HL-60 (cell line): ENCODE data around the gene EIF2AK3.

Experiments
- DNase-seq, 2 experiments: peaks; one replicate each; pipeline ENCODE4 v3.0.0-alpha.2; 2010 to 2020; ENCODE audit warnings: low read depth in 1 of 2, low spot score in 1 of 2
- H3K27ac ChIP-seq: fragments of 250-450 bp; sonication (Bioruptor Pico); replicated peaks from 2 replicates; pipeline ENCODE4 v1.5.1; 2020; ENCODE audit warnings: mild to moderate bottlenecking, moderate library complexity
- H3K27me3 ChIP-seq: fragments of 250-450 bp; sonication (Bioruptor Pico); 2 replicates; pipeline ENCODE4 v1.5.1; 2021; ENCODE audit warnings: mild to moderate bottlenecking, moderate library complexity; ENCODE audit not compliant: insufficient read depth, poor library complexity, severe bottlenecking
- H3K4me3 ChIP-seq: replicated peaks from 2 replicates; pipeline ENCODE4 v1.5.1; 2011; ENCODE audit warnings: mild to moderate bottlenecking, control low read depth, low read length; ENCODE audit not compliant: insufficient read depth
- CTCF ChIP-seq: IDR thresholded peaks from one replicate; pipeline ENCODE4 v1.5.1; 2011; ENCODE audit warnings: low read length, control low read depth, inconsistent platforms; ENCODE audit not compliant: insufficient read depth
- GABPA ChIP-seq: IDR thresholded peaks from 2 replicates; pipeline ENCODE4 v1.6.1; 2012; ENCODE audit warnings: low read depth
- POLR2AphosphoS5 ChIP-seq: IDR thresholded peaks from 2 replicates; pipeline ENCODE4 v1.6.1; 2012; ENCODE audit warnings: low read depth
- REST ChIP-seq: IDR thresholded peaks from 2 replicates; pipeline ENCODE4 v1.6.1; 2012; ENCODE audit warnings: low read depth; ENCODE audit not compliant: insufficient replicate concordance
- SPI1 ChIP-seq: IDR thresholded peaks from 2 replicates; pipeline ENCODE4 v1.6.1; 2012; ENCODE audit warnings: low read depth, mild to moderate bottlenecking, borderline replicate concordance

Gene EIF2AK3

GRCh38 chr2:88580088-88580487, 47.2 kb downstream of the EIF2AK3 start:
- no peak for DNase-seq
- H3K27ac ChIP-seq = no peak overlapping the region
- TF ChIP-seq CTCF = no peak
- no peak for TF ChIP-seq GABPA
- TF ChIP-seq REST = no peak
- TF ChIP-seq SPI1 = no peak
- TF ChIP-seq POLR2AphosphoS5 = no peak

GRCh38 chr2:88575630-88576029, 51.6 kb downstream of the EIF2AK3 start:
- Histone ChIP-seq H3K4me3 (no peak overlapping the region), H3K27ac (no peak overlapping the region), H3K27me3 (no peaks in the 10 kb centered on the region)
- no peak for DNase-seq
- TF ChIP-seq CTCF (no peak), GABPA (no peak), POLR2AphosphoS5 (no peak), REST (no peak), SPI1 (no peak)

More at GRCh38 chr2:88580088-88580487, 47.2 kb downstream of the EIF2AK3 start:
- Histone ChIP-seq H3K4me3 (no peak overlapping the region), H3K27me3 (no peaks in the 10 kb centered on the region)

- Histone ChIP-seq H3K4me3 (no peak overlapping the region), H3K27me3 (no peaks in the 10 kb centered on the region), H3K27ac (no peak overlapping the region)
- TF ChIP-seq CTCF (no peak), POLR2AphosphoS5 (no peak), SPI1 (no peak), REST (no peak), GABPA (no peak)
- DNase-seq = no peak
Measured at GRCh38 chr2:88575051-88575450, 52.2 kb downstream of the EIF2AK3 start.
